Left ventricle myocardium superior (tissue), 1 donor: ENCODE data around the gene IGFBPL1. TPM values are rescaled to one million over a fixed set of nuclear protein-coding genes. Genes with fewer than 3 reads are reported as not detected.
A peak's percentile ranks its signal among the peaks of the same experiment; 100 is the strongest.

Experiments used
- ATAC-seq: fragments of 200-7000 bp; cut with Tn5 transposase; one replicate; pipeline ENCODE4 v1.9.1; 2020; ENCODE audit warnings: mild to moderate bottlenecking, moderate library complexity
- DNase-seq: peaks from one replicate; pipeline ENCODE4 v3.0.0-alpha.2; 2020
- intact Hi-C: fragments of 100-400 bp; cut with micrococcal nuclease; formaldehyde crosslinking; loops from one replicate; pipeline ENCODE4 v1.11.0; 2022
- total RNA-seq: library from RNA; stranded (reverse); fragmentation: NEBNext Ultra II Directional; extraction: Animal tissue kit (Norgen Biotek cat#: 25700); gene quantifications from one replicate; pipeline ENCODE4 v1.2.1, GENCODE V29; 2021
- donor health status: DM: no; HTN: yes; CAD: no; lungs with severe emphysema.

Gene IGFBPL1
- total RNA-seq, 1 donor from 2014 or later, result not detected

- intact Hi-C loops, result loop anchor here (5.0 to 10.0 kb wide), 2 partner anchors 276 to 618 kb away; no protein-coding TSS in a partner anchor
- ATAC-seq (peak; percentile 86), DNase-seq (peak; percentile 46)
Observed at GRCh38 chr9:38362852-38363588, 61.2 kb downstream of the IGFBPL1 start.

GRCh38 chr9:38361473-38361850 is 62.8 kb downstream of the IGFBPL1 start:
- DNase-seq (no peak), ATAC-seq (no peak)
- intact Hi-C loops, result loop anchor here (5.0 to 10.0 kb wide), 2 partner anchors 274 to 617 kb away; no protein-coding TSS in a partner anchor

GRCh38 chr9:38360839-38361472 is 63.3 kb downstream of the IGFBPL1 start:
- DNase-seq, result no peak
- intact Hi-C loops, result loop anchor here (5.0 to 10.0 kb wide), 2 partner anchors 274 to 616 kb away; no protein-coding TSS in a partner anchor
- no peak for ATAC-seq

- ATAC-seq, result no peak
- no peak for DNase-seq
- intact Hi-C loops, result loop anchor here (5.0 to 10.0 kb wide), 2 partner anchors 273 to 615 kb away; no protein-coding TSS in a partner anchor
Observed at GRCh38 chr9:38359689-38360385, 64.4 kb downstream of the IGFBPL1 start.

GRCh38 chr9:38359297-38359653 is 65.0 kb downstream of the IGFBPL1 start:
- DNase-seq, result no peak
- intact Hi-C loops, result no loop called here

GRCh38 chr9:38358390-38359296 is 65.6 kb downstream of the IGFBPL1 start:
- ATAC-seq (no peak), DNase-seq (no peak)
- intact Hi-C loops, result no loop called here

More at GRCh38 chr9:38359297-38359653, 65.0 kb downstream of the IGFBPL1 start:
- no peak for ATAC-seq

- ATAC-seq (no peak), DNase-seq (no peak)
- intact Hi-C loops, result no loop called here
Observed at GRCh38 chr9:38357350-38358114, 66.7 kb downstream of the IGFBPL1 start.

GRCh38 chr9:38356851-38357250 is 67.4 kb downstream of the IGFBPL1 start:
- no peak for ATAC-seq
- intact Hi-C loops, result no loop called here
- no peak for DNase-seq

Other genes with a start within 250 kb of the IGFBPL1 start
- 15.7 TPM for gene ALDH1B1, start 31.8 kb downstream of the IGFBPL1 start, total RNA-seq
- 1.4 TPM for gene ANKRD18A, start 196.1 kb upstream of the IGFBPL1 start, total RNA-seq